Stimulated activated naive CD8-positive, alpha-beta T cell treated with anti-CD3 and anti-CD28 coated beads, Interleukin-15, amount 100 ng/mL, for 72 hours (primary cell): ENCODE results near the gene MAPK8IP2.
A peak's percentile ranks its signal among the peaks of the same experiment; 100 is the strongest.
"Not testable (repeated sequence)": the region's sequence is repeated elsewhere in the genome, so short reads cannot be mapped to it uniquely, and the experiment has no call there.

Experiments
- ATAC-seq: fragments of 150-1000 bp; cut with Tn5 transposase; 2 replicates; pipeline ENCODE4 v1.10.0; 2021; ENCODE audit warnings: mild to moderate bottlenecking, moderate library complexity
- DNase-seq, 2 donors: peaks; one replicate each; pipeline ENCODE4 v3.0.0; 2021 to 2022
- H3K27ac Mint-ChIP-seq, 2 donors: one replicate each; pipeline ENCODE4 v1.8.0; 2022; ENCODE audit warnings: mild to moderate bottlenecking in 2 of 2, mixed read lengths in 2 of 2, moderate library complexity in 2 of 2
- H3K27me3 Mint-ChIP-seq: one replicate; pipeline ENCODE4 v1.8.0; 2022; ENCODE audit warnings: mixed read lengths
- H3K4me1 Mint-ChIP-seq: one replicate; pipeline ENCODE4 v1.8.0; 2022; ENCODE audit warnings: mild to moderate bottlenecking, mixed read lengths
- H3K4me3 Mint-ChIP-seq, 2 donors: one replicate each; pipeline ENCODE4 v1.8.0; 2022; ENCODE audit warnings: mild to moderate bottlenecking in 2 of 2, mixed read lengths in 2 of 2, moderate library complexity in 1 of 2
- H3K9me3 Mint-ChIP-seq, 2 donors: one replicate each; pipeline ENCODE4 v1.8.0; 2022; ENCODE audit warnings: mixed read lengths in 2 of 2

The MAPK8IP2 gene

DNA sequence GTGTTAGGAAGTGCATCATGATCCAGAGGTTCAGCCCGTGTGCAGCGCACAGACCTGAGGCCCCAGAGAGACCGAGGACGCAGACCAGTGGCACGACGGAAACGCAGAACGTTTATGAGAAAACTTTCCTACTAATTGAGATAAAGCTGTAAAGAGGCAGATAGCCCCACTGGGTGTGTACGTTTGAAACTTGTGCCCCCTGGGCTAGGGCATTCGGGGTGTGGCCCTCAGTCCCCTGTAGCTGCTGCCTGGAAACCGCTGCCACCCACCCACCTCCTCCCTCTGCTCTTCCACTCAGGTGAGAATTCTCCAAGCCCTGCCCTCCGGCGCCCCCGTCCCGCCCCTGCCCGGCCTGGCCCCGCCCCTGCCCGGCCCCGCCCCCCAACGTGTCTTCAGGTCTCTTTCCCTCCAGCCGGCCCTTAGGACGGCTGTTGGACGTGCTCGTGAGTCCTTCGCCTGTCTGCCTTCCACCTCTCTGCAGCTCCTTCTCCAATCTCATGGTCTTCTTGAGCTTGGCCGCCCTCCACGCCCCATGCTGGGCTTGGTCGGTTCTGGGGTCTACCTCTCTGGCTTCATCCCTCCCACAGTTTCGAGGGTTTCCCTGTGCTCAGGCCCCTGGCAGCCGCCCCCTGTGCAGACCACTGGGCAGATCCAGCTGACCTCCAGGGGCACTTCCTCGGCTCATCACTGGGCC, 12.1 kb downstream of the MAPK8IP2 start:
- DNase-seq = no peak
- no peaks in the 10 kb centered on the region for H3K9me3 Mint-ChIP-seq
- ATAC-seq = peak; percentile 56
- peak overlapping the region in 1 of 2 donors; percentile 51 for H3K4me3 Mint-ChIP-seq
- peaks cover 19% of the 10 kb centered on the region for H3K4me1 Mint-ChIP-seq
- peaks cover 56% of the 10 kb centered on the region for H3K27me3 Mint-ChIP-seq
- H3K27ac Mint-ChIP-seq = no peak overlapping the region

DNA sequence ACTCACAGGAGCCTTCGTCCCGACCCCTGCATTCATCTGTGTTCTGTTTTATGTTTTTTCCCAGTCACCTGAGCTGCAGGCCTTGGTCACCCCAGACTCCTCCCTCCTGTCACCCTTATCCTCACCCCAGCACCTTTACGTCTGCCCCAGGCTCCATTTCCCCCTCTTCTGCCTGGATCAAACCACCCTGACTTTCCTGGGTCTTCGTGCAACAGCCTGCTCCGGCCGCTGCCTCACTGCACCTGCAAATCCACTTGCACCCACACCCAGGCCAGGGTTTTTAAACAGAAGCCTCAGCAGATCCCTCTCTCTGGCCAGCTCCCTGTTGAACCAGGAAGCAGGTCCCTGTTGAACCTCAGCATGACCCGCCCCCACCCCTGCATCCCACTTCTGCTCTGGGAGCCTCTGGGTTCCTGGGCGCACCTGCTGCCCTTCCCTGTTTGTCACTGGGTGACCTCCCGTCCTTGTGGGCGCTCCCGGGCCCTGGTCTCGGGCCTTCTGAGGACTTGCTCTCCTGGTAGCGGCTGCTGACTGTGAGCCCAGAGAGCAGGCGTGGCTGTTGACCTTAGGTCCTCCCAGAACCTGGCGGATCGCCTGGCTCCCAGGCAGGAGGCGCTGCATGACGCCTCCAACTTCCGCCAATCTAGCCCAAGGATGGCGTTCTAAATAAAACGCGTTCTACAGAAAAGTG, 12.8 kb downstream of the MAPK8IP2 start:
- no peak overlapping the region for H3K27ac Mint-ChIP-seq
- no peak overlapping the region for H3K4me3 Mint-ChIP-seq
- H3K4me1 Mint-ChIP-seq = peaks cover 19% of the 10 kb centered on the region
- ATAC-seq (no peak), DNase-seq (no peak)
- H3K9me3 Mint-ChIP-seq = no peaks in the 10 kb centered on the region
- peaks cover 50% of the 10 kb centered on the region for H3K27me3 Mint-ChIP-seq

DNA sequence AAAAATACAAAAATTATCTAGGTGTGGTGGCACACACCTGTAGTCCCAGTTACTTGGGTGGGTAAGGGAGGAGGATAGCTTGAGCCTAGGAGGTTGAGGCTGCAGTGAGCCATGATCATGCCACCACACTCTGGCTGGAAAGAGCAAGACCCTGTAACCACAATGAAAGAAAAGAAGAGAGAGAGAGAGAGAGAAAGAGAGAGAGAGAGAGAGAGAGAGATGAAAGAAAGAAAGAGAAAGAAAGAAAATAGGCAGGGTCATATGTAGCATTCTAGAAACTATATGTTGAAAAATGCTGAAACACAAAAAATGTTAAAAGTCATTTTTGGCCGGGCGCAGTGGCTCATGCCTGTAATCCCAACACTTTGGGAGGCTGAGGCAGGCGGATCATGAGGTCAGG, 13.7 kb downstream of the MAPK8IP2 start:
- H3K27me3 Mint-ChIP-seq = peaks cover 46% of the 10 kb centered on the region

DNA sequence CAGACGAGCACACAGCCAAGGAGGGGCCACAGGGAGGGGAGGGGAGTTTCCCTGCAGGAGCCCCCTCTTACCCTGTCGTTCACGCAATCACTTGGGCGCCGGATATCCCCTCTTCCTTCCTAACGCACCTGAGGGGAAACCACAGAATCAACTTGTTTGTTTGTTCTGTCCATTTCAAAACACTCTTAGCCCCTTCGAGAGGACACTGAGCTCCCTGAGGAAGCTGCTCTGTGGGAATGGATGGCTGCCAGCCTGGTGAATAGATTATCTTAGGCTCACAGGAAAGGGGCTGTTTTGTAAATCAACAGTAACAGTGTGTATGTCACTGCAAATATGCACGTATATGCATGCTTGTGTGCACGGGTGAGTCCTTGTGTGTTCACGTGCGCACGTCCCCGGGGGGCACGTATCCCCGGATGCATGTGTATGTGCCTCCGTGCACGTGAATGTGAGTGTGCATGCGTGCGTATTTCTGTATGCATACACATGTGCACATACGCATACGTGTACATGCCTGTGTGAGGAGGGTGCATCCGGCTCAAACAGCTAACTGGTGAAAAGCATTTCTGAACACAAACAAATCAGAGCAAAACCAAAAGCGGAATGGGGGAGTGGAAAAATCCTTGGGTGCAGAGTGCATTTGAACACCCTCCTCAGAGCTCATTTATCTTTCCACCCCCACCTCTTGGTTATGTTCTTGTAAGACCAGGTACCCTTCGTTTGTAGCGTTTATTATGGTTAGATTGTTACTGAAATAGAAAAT, 20.2 kb downstream of the MAPK8IP2 start:
- peak overlapping the region; percentile 97 to 98 for H3K27ac Mint-ChIP-seq
- H3K4me3 Mint-ChIP-seq = peak overlapping the region; percentile 89 to 91
- no peaks in the 10 kb centered on the region for H3K27me3 Mint-ChIP-seq
- H3K9me3 Mint-ChIP-seq = no peaks in the 10 kb centered on the region
- ATAC-seq (peak; percentile 76), DNase-seq (peak; percentile 77 to 84)
- H3K4me1 Mint-ChIP-seq = peaks cover 48% of the 10 kb centered on the region

More for the DNA sequence above, 13.7 kb downstream of the MAPK8IP2 start:
- H3K27ac Mint-ChIP-seq, DNase-seq, ATAC-seq, H3K4me3 Mint-ChIP-seq, H3K9me3 Mint-ChIP-seq: not testable (repeated sequence)
- H3K4me1 Mint-ChIP-seq = peaks cover 21% of the 10 kb centered on the region

DNA sequence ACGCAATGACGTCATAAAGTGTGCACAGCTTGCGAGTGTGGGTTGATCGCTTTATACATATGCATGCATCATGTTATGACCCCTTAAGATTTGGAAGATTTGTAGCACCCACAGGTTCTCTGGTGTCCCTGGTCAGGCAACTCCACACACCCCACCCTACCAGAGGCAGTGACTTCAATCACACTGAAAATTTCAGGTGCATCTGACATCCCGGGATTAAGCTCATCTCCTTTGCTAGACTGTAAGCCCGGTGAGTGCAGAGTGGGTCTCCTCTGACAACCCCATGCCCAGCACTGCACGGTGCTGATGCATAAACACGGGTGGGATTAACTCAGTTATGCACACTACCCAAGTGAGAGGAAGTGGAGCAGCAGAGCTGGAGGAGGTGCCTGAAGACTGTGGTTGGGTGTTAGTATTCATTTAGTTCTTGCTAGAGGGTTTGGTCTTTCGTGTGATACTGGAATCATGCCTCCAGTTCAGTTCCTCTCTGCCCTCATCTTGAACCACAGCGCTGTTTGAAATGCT, 20.8 kb downstream of the MAPK8IP2 start:
- ATAC-seq (peak; percentile 81), DNase-seq (peak; percentile 73 to 79)
- H3K4me1 Mint-ChIP-seq = peaks cover 50% of the 10 kb centered on the region
- H3K27ac Mint-ChIP-seq = peak overlapping the region; percentile 97 to 98
- H3K27me3 Mint-ChIP-seq = no peaks in the 10 kb centered on the region
- H3K4me3 Mint-ChIP-seq = peak overlapping the region; percentile 89 to 91
- H3K9me3 Mint-ChIP-seq = no peaks in the 10 kb centered on the region

DNA sequence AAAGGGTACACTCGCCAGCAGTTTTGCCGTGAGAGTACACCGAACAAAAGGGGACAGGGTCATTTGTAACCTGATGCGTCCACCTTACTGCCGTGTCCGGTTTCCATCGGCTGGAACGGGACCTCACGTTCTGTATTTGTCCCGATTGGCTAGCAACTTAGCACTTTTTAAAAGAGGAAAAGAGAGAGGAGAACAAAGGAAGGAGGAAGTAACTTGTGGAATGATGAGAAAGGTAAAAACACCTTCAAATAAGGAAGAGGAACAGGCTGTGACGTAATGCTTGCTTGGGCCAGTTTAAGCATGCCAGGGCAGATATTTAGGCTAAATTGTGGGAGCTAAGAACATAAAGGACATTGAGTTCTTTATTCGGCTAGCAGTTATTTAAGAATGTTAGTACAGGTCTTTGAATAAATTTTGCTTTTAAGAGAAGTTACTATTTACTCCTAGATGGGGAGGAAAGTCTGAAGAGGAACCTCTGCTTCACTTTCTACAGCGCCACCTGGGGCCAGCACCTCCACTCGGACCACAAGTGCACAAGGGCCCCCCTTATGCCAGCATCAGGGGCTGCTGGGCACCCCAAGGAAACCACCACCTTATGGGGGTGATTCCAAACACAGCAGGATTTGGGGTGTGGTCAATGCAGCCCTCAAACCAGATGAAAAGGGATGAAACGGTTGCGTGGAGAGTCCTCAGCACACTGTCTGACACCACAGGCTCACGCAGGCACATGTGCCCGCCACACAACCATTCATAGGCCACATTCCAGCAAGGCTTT, 21.5 kb downstream of the MAPK8IP2 start:
- H3K27me3 Mint-ChIP-seq = no peaks in the 10 kb centered on the region
- H3K9me3 Mint-ChIP-seq = no peaks in the 10 kb centered on the region
- peak; percentile 35 to 55 for DNase-seq
- peak overlapping the region; percentile 89 to 91 for H3K4me3 Mint-ChIP-seq
- peak overlapping the region; percentile 97 to 98 for H3K27ac Mint-ChIP-seq
- ATAC-seq = no peak
- H3K4me1 Mint-ChIP-seq = peaks cover 56% of the 10 kb centered on the region

DNA sequence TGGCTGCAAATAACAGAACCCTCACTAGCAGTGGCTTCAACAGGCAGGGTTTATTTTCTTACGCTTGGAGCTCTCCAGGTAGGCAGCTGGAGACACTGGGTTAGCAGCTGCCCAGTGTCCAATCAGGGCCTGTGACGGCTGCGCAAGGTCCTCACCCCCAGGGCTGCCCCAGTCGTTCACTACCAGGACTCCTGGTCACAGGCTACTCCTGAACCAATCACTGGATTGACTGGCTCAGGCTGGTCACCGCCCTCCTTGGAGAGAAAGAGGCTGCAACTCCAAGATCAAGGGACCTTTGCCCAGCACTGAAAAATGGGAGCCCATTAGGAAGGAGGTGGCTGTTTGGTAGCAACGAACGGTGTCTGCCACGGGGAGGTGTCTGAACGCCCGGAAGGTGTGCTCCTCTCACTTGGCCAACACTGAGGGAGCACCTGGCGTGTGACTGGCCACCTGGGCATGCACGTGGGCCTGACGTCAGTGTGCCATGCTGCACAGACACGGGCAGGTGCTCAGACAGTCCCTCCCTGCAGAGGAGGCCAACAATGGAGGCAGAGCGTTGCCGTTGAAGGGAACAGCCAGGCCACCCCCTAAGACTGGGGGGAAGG, 22.2 kb downstream of the MAPK8IP2 start:
- Mint-ChIP-seq H3K4me3 (peak overlapping the region; percentile 89 to 91), H3K27me3 (no peaks in the 10 kb centered on the region), H3K9me3 (no peaks in the 10 kb centered on the region), H3K4me1 (peaks cover 56% of the 10 kb centered on the region), H3K27ac (peak overlapping the region; percentile 61 to 98)
- DNase-seq (no peak), ATAC-seq (no peak)

DNA sequence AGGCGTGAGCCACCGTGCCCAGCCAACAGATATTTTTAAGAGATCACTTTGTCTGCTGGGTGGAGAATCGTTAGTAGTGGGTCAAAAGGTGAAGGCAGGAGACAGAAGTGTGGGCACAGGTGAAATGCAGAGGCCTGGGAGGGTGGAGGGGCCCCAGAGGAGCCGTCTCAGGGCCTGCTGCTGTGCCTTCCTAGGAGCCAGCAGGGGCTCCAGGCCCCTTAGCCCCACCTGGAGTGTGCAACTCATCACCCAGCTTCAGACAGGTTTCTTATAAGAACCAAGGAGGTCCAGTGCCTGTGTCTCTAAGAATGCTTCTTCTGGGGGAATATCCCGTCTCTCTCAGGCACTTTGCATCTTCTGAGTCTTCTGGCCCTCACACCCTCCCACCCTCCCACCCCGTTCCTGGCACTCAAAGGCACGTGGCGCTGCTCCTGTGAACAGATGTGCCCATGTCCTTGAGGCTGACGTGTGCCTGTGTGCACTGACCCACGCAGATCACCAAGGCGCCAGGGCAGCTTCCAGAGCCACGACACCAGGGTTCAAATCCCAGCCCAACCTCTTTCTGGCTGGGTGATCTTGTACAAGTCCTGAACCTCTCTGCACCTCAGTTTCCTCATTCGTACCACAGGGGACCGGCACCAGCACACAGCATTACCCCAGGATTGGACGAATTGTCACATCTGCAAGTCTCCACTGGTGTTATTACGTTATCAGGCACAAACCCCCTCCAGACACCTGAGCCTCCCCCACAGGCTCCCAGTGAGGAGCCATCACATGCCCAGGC, 23.9 kb downstream of the MAPK8IP2 start:
- H3K27ac Mint-ChIP-seq = no peak overlapping the region
- H3K4me1 Mint-ChIP-seq = peaks cover 62% of the 10 kb centered on the region
- no peak for ATAC-seq
- no peaks in the 10 kb centered on the region for H3K9me3 Mint-ChIP-seq
- no peak overlapping the region for H3K4me3 Mint-ChIP-seq
- no peak for DNase-seq
- H3K27me3 Mint-ChIP-seq = no peaks in the 10 kb centered on the region

DNA sequence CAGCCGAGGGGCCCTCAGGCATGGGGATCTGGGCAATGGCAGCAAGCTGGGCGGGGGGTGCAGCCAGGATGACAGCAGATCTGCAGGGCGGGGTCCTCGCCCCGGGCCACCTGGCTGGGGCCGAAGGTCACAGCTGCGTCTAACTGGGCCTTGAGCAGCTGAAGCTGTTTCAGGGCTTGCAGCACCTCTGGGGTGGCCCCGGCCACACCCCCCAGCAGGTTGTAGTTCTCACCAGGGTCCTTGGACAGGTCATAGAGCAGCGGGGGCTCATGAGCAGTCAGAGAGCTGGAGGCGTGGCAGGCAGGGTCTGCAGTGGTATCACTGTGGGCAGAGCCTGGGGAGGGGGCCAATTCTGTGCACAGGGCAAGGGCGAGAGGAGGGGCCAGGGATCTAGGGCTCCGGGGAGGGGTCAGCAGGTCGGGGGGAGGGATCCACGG, 24.6 kb downstream of the MAPK8IP2 start:
- Mint-ChIP-seq H3K9me3 (no peaks in the 10 kb centered on the region), H3K4me1 (peaks cover 56% of the 10 kb centered on the region), H3K27me3 (no peaks in the 10 kb centered on the region), H3K4me3 (no peak overlapping the region), H3K27ac (peak overlapping the region in 1 of 2 donors; percentile 29)
- ATAC-seq (no peak), DNase-seq (no peak)

DNA sequence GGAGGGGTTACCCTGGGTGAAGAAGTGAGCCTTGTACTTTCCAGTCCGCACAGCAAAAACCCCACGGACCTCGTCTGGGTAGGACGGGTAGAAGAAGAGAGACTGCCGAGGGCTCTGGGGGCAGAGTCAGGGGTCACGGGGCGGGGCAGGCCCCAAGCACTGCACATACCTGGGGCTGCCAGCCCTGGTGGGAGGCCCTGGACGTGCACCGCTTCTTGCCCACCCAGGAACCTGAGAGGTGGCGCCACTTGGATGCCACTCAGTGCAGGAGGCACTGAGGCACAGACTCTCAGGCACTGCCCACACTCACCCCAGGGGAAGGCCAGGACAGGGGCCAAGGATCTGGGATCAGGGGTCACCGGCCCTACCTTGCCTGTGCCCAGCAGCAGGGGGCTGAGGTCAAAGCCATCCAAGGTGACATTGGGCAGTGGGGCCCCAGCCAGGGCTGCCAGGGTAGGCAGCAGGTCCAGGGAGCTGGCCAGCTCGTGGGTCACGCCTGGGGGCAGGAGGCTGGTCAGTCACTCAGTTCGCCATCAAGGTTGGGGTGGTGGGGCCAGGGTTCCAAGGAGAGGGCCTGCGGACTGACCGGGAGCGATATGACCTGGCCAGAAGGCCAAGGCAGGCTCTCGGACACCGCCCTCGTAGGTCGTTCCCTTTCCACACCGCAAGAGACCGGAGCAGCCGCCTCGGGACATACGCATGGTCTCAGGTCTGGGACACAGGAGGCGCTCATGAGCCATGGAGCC, 25.1 kb downstream of the MAPK8IP2 start:
- ATAC-seq = no peak
- Mint-ChIP-seq H3K27ac (no peak overlapping the region), H3K4me3 (no peak overlapping the region), H3K9me3 (no peaks in the 10 kb centered on the region), H3K4me1 (peaks cover 50% of the 10 kb centered on the region), H3K27me3 (no peaks in the 10 kb centered on the region)
- no peak for DNase-seq

DNA sequence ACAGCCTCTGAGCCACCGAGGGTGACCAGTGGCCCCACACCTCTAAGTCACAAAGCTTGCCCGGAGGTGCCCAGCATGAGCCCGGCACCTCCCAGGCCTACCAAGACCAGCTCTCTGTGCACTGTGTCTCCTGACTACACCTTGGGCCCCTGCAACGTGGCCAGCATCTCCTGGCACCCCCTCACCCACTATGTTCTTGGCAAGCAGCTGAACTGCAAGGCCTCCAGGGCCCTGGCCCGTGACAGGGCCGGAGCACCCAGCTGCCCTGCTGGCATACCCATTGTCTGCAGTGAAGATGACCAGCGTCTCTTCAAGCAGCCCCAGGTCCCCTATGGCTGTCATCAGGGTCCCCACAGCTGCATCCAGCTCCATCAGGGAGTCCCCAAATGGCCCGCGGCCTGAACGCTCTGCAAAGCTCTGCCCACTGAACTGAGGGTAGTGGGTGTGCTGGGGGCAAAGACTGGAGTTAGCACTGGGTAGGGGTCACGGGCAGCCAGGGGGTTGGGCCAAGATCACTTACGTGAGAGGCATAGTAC, 25.8 kb downstream of the MAPK8IP2 start:
- Mint-ChIP-seq H3K4me3 (peak overlapping the region; percentile 75), H3K27ac (peak overlapping the region in 1 of 2 donors; percentile 27), H3K9me3 (no peaks in the 10 kb centered on the region), H3K27me3 (no peaks in the 10 kb centered on the region), H3K4me1 (peaks cover 43% of the 10 kb centered on the region)
- ATAC-seq (no peak), DNase-seq (no peak)

DNA sequence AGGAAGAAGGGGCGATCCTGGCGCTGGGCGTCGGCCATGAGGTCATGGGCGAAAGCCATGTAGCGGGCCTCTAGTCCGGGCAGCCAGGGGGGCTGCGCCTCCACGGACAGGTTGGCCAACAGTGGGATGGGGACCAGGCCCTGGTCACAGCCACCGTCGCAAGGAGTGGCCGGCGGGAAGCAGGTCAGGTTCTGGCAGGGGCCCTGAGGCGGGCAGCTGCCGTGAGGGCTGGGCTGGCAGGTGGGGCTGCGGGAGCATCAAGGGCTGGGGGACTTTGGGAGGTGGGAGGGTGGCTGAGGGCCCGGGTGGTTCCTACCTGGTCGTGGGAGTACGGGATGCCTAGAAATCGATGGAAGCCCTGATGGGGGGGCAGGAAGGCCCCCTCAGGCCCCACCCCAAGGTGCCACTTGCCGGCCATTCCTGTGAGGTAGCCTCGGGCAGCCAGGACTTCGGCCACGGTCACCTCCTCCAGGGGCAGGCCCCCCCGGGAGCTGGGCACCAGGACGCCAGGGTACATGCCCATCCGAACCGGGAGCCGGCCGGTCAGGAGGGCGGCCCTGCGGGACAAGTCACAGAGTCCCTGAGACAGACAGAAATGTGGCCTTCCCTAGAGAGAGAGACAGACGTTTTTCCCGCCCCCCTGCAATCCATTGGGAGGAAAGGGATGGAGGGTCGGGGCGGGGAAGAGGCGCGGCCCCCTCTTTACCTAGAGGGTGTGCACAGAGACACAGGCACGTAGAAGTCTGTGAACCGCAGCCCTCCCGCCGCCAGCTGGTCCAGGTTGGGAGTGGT, 26.5 kb downstream of the MAPK8IP2 start:
- H3K9me3 Mint-ChIP-seq = no peaks in the 10 kb centered on the region
- H3K27me3 Mint-ChIP-seq = no peaks in the 10 kb centered on the region
- DNase-seq (no peak), ATAC-seq (peak; percentile 14)
- H3K4me3 Mint-ChIP-seq = peak overlapping the region; percentile 84 to 92
- peaks cover 37% of the 10 kb centered on the region for H3K4me1 Mint-ChIP-seq
- peak overlapping the region; percentile 27 to 28 for H3K27ac Mint-ChIP-seq
